ENCODE data around the gene GALK1. TPM values are rescaled to one million over a fixed set of nuclear protein-coding genes. Genes with fewer than 3 reads are reported as not detected.

Gene GALK1
- total RNA-seq, 1 donor from 2014 or later: 18.4 TPM

DNA sequence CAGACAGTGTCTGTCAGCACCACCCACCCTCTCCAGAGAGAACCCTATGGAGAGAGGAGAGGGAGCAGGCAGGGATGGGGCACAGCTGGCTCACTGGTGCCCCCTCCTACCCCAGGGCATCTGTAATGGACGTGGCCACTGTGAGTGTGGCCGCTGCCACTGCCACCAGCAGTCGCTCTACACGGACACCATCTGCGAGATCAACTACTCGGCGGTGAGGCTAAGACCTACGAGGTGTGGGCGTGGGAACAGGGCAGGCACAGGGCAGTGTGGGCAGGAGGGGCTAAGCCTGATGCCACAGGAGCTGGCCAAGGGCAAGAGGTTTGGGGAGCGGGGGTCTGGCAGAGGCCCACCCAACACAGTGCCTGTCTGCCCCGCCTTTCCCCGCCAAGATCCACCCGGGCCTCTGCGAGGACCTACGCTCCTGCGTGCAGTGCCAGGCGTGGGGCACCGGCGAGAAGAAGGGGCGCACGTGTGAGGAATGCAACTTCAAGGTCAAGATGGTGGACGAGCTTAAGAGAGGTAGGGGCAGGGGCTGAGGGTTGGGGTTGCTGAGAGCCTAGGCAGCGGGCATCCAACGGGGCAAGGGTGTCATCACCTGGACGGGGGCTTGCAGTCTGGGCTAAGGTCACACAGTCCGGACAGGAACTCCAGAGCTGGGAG, 28.7 kb downstream of the GALK1 start:
- DNase-seq (ENCODE audit: extremely low spot score in 2 of 2): no peak
- peaks cover 0 to 28% of the 10 kb centered on the region in 2 donors for H3K36me3 ChIP-seq
- TF ChIP-seq, protein P1, sequence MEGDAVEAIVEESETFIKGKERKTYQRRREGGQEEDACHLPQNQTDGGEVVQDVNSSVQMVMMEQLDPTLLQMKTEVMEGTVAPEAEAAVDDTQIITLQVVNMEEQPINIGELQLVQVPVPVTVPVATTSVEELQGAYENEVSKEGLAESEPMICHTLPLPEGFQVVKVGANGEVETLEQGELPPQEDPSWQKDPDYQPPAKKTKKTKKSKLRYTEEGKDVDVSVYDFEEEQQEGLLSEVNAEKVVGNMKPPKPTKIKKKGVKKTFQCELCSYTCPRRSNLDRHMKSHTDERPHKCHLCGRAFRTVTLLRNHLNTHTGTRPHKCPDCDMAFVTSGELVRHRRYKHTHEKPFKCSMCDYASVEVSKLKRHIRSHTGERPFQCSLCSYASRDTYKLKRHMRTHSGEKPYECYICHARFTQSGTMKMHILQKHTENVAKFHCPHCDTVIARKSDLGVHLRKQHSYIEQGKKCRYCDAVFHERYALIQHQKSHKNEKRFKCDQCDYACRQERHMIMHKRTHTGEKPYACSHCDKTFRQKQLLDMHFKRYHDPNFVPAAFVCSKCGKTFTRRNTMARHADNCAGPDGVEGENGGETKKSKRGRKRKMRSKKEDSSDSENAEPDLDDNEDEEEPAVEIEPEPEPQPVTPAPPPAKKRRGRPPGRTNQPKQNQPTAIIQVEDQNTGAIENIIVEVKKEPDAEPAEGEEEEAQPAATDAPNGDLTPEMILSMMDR (IDR thresholded peaks at IDR 0.05): no peak
- TF ChIP-seq POLR2A (IDR thresholded peaks at IDR 0.05) (no peak), POLR2AphosphoS5 (IDR thresholded peaks at IDR 0.05; ENCODE audit: insufficient read depth in 1 of 2, low read depth in 1 of 2) (no peak)

DNA sequence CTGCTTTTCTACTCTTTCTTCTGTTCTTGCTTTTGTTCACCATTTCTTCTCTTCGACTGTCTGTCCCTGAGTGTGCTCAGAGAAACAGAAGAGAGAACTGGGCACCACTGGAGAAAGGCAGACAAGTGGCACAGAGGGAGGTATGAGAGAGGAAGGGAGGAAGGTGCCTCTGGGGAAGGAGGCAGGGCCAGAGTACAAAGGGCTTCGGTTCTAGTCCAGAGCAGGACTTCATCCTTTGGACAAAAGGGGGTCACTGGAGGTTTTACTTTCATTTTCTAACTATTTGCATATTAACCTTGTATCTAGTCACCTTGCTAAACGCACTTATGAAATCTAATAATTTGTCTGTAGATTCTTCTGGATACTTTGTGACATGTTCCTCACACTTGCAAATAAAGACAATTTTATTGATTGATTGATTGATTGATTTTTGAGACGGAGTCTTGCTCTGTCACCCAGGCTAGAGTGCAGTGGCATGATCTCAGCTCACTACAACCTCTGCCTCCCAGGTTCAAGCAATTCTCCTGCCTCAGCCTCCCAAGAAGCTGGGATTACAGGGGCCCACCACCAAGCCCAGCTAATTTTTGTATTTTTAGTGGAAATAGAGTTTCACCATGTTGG, 30.2 kb downstream of the GALK1 start:
- Histone ChIP-seq H3K27ac (no peak overlapping the region), H3K4me3 (no peak overlapping the region), H3K4me1 (no peaks in the 10 kb centered on the region), H3K9me3 (no peaks in the 10 kb centered on the region), H3K36me3 (peaks cover 0 to 24% of the 10 kb centered on the region in 2 donors), H3K27me3 (no peaks in the 10 kb centered on the region)
- no peak for DNase-seq (ENCODE audit: extremely low spot score in 2 of 2)
- TF ChIP-seq POLR2AphosphoS5 (IDR thresholded peaks at IDR 0.05; ENCODE audit: insufficient read depth in 1 of 2, low read depth in 1 of 2): no peak
- intact Hi-C loops (cut with DNase I): no loop called here

More for the DNA sequence above, 28.7 kb downstream of the GALK1 start:
- Histone ChIP-seq H3K27ac (no peak overlapping the region), H3K4me1 (no peaks in the 10 kb centered on the region), H3K27me3 (no peaks in the 10 kb centered on the region), H3K4me3 (no peak overlapping the region), H3K9me3 (no peaks in the 10 kb centered on the region)
- intact Hi-C loops (cut with DNase I): no loop called here

DNA sequence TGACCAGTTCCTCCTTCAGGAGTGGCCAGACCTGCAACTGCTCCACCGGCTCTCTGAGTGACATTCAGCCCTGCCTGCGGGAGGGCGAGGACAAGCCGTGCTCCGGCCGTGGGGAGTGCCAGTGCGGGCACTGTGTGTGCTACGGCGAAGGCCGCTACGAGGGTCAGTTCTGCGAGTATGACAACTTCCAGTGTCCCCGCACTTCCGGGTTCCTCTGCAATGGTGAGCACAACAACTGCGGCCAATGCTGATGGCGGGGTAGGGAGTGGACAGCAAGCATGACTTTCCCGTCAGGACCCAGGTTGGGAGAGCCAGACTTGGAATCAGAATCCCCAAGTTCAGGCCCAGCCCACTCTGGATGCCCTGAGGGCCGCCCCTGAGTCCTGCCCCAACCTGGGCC, 31.5 kb downstream of the GALK1 start:
- DNase-seq (ENCODE audit: extremely low spot score in 2 of 2): no peak
- Histone ChIP-seq H3K27me3 (no peaks in the 10 kb centered on the region), H3K27ac (no peak overlapping the region), H3K4me3 (no peak overlapping the region), H3K4me1 (no peaks in the 10 kb centered on the region), H3K9me3 (no peaks in the 10 kb centered on the region), H3K36me3 (peaks cover 0 to 24% of the 10 kb centered on the region in 2 donors)
- TF ChIP-seq POLR2A (IDR thresholded peaks at IDR 0.05) (no peak), POLR2AphosphoS5 (IDR thresholded peaks at IDR 0.05; ENCODE audit: insufficient read depth in 1 of 2, low read depth in 1 of 2) (no peak)
- TF ChIP-seq, protein P1 (IDR thresholded peaks at IDR 0.05): no peak
- intact Hi-C loops (cut with DNase I): no loop called here

DNA sequence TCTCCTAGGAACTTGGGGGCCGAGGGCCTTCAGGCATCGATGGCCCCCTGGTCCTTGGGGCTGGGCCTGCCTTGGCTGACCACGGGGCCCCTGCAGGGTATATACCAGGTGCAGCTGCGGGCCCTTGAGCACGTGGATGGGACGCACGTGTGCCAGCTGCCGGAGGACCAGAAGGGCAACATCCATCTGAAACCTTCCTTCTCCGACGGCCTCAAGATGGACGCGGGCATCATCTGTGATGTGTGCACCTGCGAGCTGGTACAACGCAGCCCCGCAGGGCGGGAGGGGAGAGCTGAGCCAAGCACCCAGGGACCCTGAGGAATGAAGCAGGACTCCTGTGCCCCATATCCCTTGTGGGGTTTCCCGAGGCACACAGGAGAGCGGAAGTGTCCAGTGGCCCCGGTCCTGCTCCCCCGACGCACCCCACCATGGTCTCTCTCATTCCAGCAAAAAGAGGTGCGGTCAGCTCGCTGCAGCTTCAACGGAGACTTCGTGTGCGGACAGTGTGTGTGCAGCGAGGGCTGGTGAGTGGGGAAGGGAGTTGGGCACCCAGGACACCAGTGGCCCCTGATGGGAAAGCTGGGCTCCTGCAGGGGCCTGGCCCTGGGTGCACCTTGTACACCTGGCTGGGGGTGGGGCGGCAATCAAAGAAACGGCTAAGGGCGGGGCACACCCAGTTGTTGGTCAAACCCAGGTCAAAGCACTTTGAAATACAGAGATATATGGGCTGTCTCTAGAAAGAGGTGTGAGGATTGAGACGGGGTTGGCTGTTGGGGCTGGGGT, 33.1 kb downstream of the GALK1 start:
- no peaks in the 10 kb centered on the region for H3K4me1 ChIP-seq
- peaks cover 0 to 24% of the 10 kb centered on the region in 2 donors for H3K36me3 ChIP-seq
- TF ChIP-seq, protein P1 (IDR thresholded peaks at IDR 0.05): no peak
- no peak overlapping the region for H3K4me3 ChIP-seq
- H3K27ac ChIP-seq: no peak overlapping the region
- no peak for DNase-seq (ENCODE audit: extremely low spot score in 2 of 2)
- H3K27me3 ChIP-seq: no peaks in the 10 kb centered on the region
- intact Hi-C loops (cut with DNase I): no loop called here
- no peaks in the 10 kb centered on the region for H3K9me3 ChIP-seq

DNA sequence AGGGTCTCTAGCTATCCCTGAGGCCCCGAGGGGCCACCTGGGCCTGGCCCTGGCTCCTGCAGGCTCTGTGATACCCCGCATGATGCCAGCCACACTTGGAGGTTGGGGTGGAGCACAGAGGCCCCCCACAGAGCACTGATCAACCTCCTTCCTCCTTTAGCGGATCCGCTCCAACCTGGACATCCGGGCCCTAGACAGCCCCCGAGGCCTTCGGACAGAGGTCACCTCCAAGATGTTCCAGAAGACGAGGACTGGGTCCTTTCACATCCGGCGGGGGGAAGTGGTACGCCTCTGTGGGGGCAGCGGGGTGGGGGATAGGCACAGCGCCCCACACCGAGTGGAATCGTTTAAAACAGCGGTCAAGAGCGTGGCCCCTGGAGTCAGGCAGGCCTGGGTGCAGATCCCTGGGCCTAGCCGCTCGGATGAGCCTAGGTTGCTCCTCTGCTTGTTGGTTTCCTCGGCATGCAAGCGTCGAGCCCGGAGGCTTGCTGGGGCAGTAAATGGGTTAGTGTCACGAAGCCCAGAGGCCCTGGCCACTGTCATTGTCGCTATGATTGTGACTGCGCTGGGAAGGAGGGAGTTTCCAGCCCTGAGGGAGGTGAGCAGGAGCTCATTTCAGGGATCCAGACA, 33.8 kb downstream of the GALK1 start:
- H3K9me3 ChIP-seq: no peaks in the 10 kb centered on the region
- H3K4me3 ChIP-seq: no peak overlapping the region
- intact Hi-C loops (cut with DNase I): no loop called here
- no peak for TF ChIP-seq POLR2A (IDR thresholded peaks at IDR 0.05)
- no peak for TF ChIP-seq POLR2AphosphoS5 (IDR thresholded peaks at IDR 0.05; ENCODE audit: insufficient read depth in 1 of 2, low read depth in 1 of 2)
- TF ChIP-seq, protein P1 (IDR thresholded peaks at IDR 0.05): no peak
- no peaks in the 10 kb centered on the region for H3K27me3 ChIP-seq
- H3K36me3 ChIP-seq: peaks cover 0 to 20% of the 10 kb centered on the region in 2 donors
- no peak for DNase-seq (ENCODE audit: extremely low spot score in 2 of 2)
- H3K4me1 ChIP-seq: no peaks in the 10 kb centered on the region
- no peak overlapping the region for H3K27ac ChIP-seq
